GM19324 (cell line): ENCODE data around the gene HLA-F.

Source experiments
- ATAC-seq: cut with Tn5 transposase; IDR thresholded peaks from one replicate; pipeline ENCODE4 v1.9.1; 2021; ENCODE audit warnings: mild to moderate bottlenecking, moderate library complexity; ENCODE audit not compliant: unreplicated experiment, low FRiP score

HLA-F gene

GRCh38 chr6:29758761-29759160 lies 35.5 kb downstream of the HLA-F start:
- no peak for ATAC-seq

- no peak for ATAC-seq
Observed at GRCh38 chr6:29759457-29759856, 36.2 kb downstream of the HLA-F start.

- no peak for ATAC-seq
Observed at GRCh38 chr6:29760328-29760727, 37.1 kb downstream of the HLA-F start.

- no peak for ATAC-seq
Observed at GRCh38 chr6:29762051-29762450, 38.8 kb downstream of the HLA-F start.

- ATAC-seq: no peak
Observed at GRCh38 chr6:29762781-29763214, 39.6 kb downstream of the HLA-F start.

- ATAC-seq: no peak
Observed at GRCh38 chr6:29763491-29764289, 40.5 kb downstream of the HLA-F start.

- no peak for ATAC-seq
Observed at GRCh38 chr6:29764422-29765196, 41.4 kb downstream of the HLA-F start.

- no peak for ATAC-seq
Observed at GRCh38 chr6:29769336-29769735, 46.1 kb downstream of the HLA-F start.

- ATAC-seq: no peak
Observed at GRCh38 chr6:29770306-29770705, 47.1 kb downstream of the HLA-F start.

- no peak for ATAC-seq
Observed at GRCh38 chr6:29776684-29777083, 53.5 kb downstream of the HLA-F start.
